ENCODE measurements around the gene ZBED2. TPM values are rescaled to one million over a fixed set of nuclear protein-coding genes. Genes with fewer than 3 reads are reported as not detected.
"Not testable (repeated sequence)": the region's sequence is repeated elsewhere in the genome, so short reads cannot be mapped to it uniquely, and the experiment has no call there.

ZBED2 gene
- total RNA-seq, 1 donor from 2014 or later, result 587 TPM

DNA sequence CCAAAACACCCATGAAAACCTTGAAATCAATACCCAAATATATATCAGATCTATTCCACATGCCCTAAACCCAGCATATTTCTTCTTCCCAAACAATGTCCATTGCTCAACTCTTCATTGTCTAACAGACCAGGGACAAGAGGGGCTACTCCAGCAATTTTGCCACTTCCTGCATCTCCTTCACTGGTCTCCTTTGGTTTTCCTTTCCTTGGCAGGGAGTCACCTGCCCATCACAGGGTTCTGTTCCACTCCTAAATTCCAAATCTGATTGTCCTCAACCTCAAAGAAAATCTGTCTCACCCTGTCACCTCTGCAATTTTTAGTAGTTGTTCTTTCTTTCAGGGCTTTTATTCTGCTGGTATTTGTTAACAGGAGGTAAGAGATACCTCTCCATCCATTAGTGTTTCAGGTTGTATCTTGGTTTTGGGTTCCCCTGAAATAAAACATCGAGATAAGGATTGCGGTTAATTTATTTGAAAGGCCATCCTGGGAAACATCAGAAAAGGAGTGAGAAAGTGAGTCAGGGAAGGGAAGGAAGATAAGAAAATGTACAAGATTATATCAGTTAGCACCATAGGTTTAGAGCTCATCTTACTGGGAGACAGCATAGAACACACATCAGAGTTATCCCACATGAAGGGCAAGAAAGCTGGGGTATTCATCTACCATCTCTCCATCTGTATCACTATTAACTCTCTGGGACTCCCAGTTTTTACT lies 13.6 kb downstream of the ZBED2 start:
- H3K27ac Mint-ChIP-seq, result peak overlapping the region; percentile 86
- H3K4me1 Mint-ChIP-seq, result peaks cover 76% of the 10 kb centered on the region
- intact Hi-C loops (cut with micrococcal nuclease), result loop anchor here (1.0 kb wide), 3 partner anchors 14 to 35 kb away; partner anchors contain the start of gene ZBED2

GRCh38 chr3:111579495-111579894 lies 15.7 kb downstream of the ZBED2 start:
- Mint-ChIP-seq H3K4me3 (no peak overlapping the region), H3K9me3 (peaks cover 19% of the 10 kb centered on the region), H3K27me3 (no peaks in the 10 kb centered on the region), H3K4me1 (peaks cover 73% of the 10 kb centered on the region), H3K27ac (peak overlapping the region; percentile 25), H3K36me3 (ENCODE audit: low read depth) (peaks cover 76% of the 10 kb centered on the region)
- DNase-seq, result no peak
- intact Hi-C loops (cut with micrococcal nuclease), result loop anchor here (2.0 to 5.0 kb wide), 4 partner anchors 15 to 398 kb away; partner anchors contain the start of genes ABHD10 and ZBED2

More for the DNA sequence above, 13.6 kb downstream of the ZBED2 start:
- no peaks in the 10 kb centered on the region for H3K27me3 Mint-ChIP-seq
- DNase-seq, result no peak
- peaks cover 83% of the 10 kb centered on the region for H3K36me3 Mint-ChIP-seq (ENCODE audit: low read depth)
- H3K9me3 Mint-ChIP-seq, result peaks cover 27% of the 10 kb centered on the region
- peak overlapping the region; percentile 48 for H3K4me3 Mint-ChIP-seq

GRCh38 chr3:111578867-111579266 lies 16.3 kb downstream of the ZBED2 start:
- H3K27me3 Mint-ChIP-seq, result no peaks in the 10 kb centered on the region
- H3K27ac Mint-ChIP-seq, result peak overlapping the region; percentile 77
- peaks cover 71% of the 10 kb centered on the region for H3K36me3 Mint-ChIP-seq (ENCODE audit: low read depth)
- peaks cover 68% of the 10 kb centered on the region for H3K4me1 Mint-ChIP-seq
- intact Hi-C loops (cut with micrococcal nuclease), result loop anchor here (1.0 to 5.0 kb wide), 6 partner anchors 16 to 398 kb away; partner anchors contain the start of genes ABHD10 and ZBED2
- no peak overlapping the region for H3K4me3 Mint-ChIP-seq
- peaks cover 19% of the 10 kb centered on the region for H3K9me3 Mint-ChIP-seq
- no peak for DNase-seq

- Mint-ChIP-seq H3K27me3 (no peaks in the 10 kb centered on the region), H3K9me3 (peaks cover 19% of the 10 kb centered on the region), H3K36me3 (ENCODE audit: low read depth) (peaks cover 69% of the 10 kb centered on the region), H3K4me1 (peaks cover 68% of the 10 kb centered on the region), H3K27ac (peak overlapping the region; percentile 77), H3K4me3 (peak overlapping the region; percentile 9)
- intact Hi-C loops (cut with micrococcal nuclease), result loop anchor here (1.0 to 5.0 kb wide), 6 partner anchors 17 to 399 kb away; partner anchors contain the start of genes ABHD10 and ZBED2
- DNase-seq, result peak; percentile 77
Measured at GRCh38 chr3:111577798-111578685, 17.1 kb downstream of the ZBED2 start.

DNA sequence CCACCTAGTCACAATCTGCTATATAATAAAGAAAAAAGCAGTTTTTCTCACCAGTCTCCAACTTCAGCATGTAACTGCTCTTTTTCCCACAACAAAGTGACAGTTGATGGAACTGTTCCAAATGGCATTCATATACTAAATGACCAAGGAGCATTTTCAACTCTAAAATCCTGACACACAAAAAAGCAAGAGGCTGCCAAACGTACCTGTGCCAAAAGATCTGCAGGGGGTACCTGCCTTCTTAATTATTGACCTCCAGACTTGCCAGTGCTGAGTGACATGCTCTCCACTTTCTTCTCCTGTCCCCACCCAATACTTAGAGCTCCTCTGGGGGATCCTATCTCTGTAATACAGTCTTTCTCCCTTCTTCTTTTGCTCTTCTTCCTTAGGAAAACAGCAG lies 18.0 kb downstream of the ZBED2 start:
- no peak for DNase-seq
- Mint-ChIP-seq H3K27me3 (no peaks in the 10 kb centered on the region), H3K4me3 (no peak overlapping the region), H3K4me1 (peaks cover 67% of the 10 kb centered on the region), H3K27ac (peak overlapping the region; percentile 34), H3K9me3 (peaks cover 11% of the 10 kb centered on the region), H3K36me3 (ENCODE audit: low read depth) (peaks cover 65% of the 10 kb centered on the region)
- intact Hi-C loops (cut with micrococcal nuclease), result loop anchor here (5.0 kb wide), 2 partner anchors 115 to 400 kb away; partner anchors contain the start of gene ABHD10

DNA sequence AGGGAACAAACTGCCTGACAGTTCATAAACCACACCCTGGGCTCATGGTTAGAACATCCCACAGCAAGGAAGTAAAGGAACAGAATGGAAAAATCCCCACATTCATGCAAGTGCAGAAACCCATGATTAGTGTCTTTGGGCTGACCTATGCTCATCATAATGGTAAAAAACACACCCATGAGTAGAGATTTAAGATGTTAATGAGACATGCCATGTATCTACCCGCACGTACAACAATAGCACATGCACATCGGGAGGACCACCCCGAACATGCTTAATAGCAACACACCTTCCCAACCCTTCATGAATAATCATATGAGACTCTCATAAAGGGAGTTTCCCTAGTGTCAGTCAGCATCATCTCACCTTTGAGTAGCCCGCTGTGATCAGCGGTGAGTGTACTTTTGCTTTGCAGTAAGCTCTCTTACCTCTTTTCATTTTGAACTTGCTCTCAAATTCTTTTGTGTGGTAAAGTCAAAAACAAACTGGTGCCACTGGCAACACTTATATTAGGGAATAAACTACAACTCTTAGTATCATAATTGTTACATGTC lies 23.2 kb downstream of the ZBED2 start:
- peak; percentile 66 for DNase-seq
- Mint-ChIP-seq H3K27me3 (no peaks in the 10 kb centered on the region), H3K9me3 (no peaks in the 10 kb centered on the region), H3K4me1 (peaks cover 46% of the 10 kb centered on the region), H3K36me3 (ENCODE audit: low read depth) (peaks cover 64% of the 10 kb centered on the region), H3K4me3 (no peak overlapping the region), H3K27ac (peak overlapping the region; percentile 78)
- intact Hi-C loops (cut with micrococcal nuclease), result no loop called here

GRCh38 chr3:111571282-111571681 lies 23.9 kb downstream of the ZBED2 start:
- Mint-ChIP-seq H3K36me3 (ENCODE audit: low read depth) (peaks cover 60% of the 10 kb centered on the region), H3K9me3 (no peaks in the 10 kb centered on the region), H3K4me3 (no peak overlapping the region), H3K4me1 (peaks cover 48% of the 10 kb centered on the region), H3K27ac (no peak overlapping the region), H3K27me3 (no peaks in the 10 kb centered on the region)
- intact Hi-C loops (cut with micrococcal nuclease), result no loop called here
- DNase-seq, result peak; percentile 50

DNA sequence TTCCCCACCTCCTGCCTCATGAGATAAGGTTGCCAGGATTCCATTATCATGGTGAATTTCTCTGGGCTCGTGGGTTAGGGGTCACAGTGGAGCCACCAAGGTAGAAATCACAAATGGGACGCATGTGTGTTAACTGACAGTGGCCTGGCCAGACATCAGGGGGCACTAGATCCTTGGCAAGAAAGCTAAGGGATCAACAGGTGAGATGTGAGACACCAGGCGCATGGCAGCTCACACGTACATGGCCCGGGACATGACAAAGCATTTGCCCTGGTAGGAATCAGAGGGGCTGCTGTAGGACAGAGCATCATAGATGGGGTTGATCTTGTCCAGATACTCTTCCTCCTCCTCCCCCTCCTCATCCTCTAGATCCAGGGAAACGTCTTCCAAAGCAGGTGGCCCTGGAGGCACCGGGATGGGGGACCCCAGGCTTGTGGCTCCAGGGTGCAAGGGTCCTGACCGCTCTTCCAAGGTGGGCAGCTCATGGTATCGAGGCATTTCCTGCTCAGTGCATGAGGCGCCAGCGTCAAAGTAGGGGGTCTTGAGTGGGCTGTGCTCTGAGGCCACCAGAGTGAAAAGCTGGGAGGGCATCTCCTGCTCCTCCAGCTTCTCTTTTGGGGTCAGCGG lies 24.6 kb downstream of the ZBED2 start:
- H3K4me1 Mint-ChIP-seq, result peaks cover 48% of the 10 kb centered on the region
- no peaks in the 10 kb centered on the region for H3K27me3 Mint-ChIP-seq
- H3K27ac Mint-ChIP-seq, result peak overlapping the region; percentile 31
- intact Hi-C loops (cut with micrococcal nuclease), result no loop called here
- H3K9me3 Mint-ChIP-seq, result no peaks in the 10 kb centered on the region
- H3K4me3 Mint-ChIP-seq, result no peak overlapping the region
- peaks cover 58% of the 10 kb centered on the region for H3K36me3 Mint-ChIP-seq (ENCODE audit: low read depth)
- peak; percentile 55 for DNase-seq

- Mint-ChIP-seq H3K4me3 (no peak overlapping the region), H3K36me3 (ENCODE audit: low read depth) (peaks cover 59% of the 10 kb centered on the region), H3K4me1 (peaks cover 53% of the 10 kb centered on the region), H3K27ac (no peak overlapping the region), H3K9me3 (no peaks in the 10 kb centered on the region), H3K27me3 (no peaks in the 10 kb centered on the region)
- no peak for DNase-seq
- intact Hi-C loops (cut with micrococcal nuclease), result no loop called here
Measured at GRCh38 chr3:111568911-111569310, 26.2 kb downstream of the ZBED2 start.

- intact Hi-C loops (cut with micrococcal nuclease), result no loop called here
- DNase-seq, result no peak
- H3K9me3 Mint-ChIP-seq, result no peaks in the 10 kb centered on the region
- H3K4me3 Mint-ChIP-seq, result no peak overlapping the region
- peaks cover 51% of the 10 kb centered on the region for H3K4me1 Mint-ChIP-seq
- peaks cover 57% of the 10 kb centered on the region for H3K36me3 Mint-ChIP-seq (ENCODE audit: low read depth)
- H3K27ac Mint-ChIP-seq, result no peak overlapping the region
- no peaks in the 10 kb centered on the region for H3K27me3 Mint-ChIP-seq
Measured at GRCh38 chr3:111568355-111568754, 26.8 kb downstream of the ZBED2 start.

- H3K4me3 Mint-ChIP-seq, result no peak overlapping the region
- H3K27ac Mint-ChIP-seq, result peak overlapping the region; percentile 29
- H3K4me1 Mint-ChIP-seq, result peaks cover 47% of the 10 kb centered on the region
- H3K36me3 Mint-ChIP-seq (ENCODE audit: low read depth), result peaks cover 52% of the 10 kb centered on the region
- no peak for DNase-seq
- H3K9me3 Mint-ChIP-seq, result no peaks in the 10 kb centered on the region
- intact Hi-C loops (cut with micrococcal nuclease), result no loop called here
- H3K27me3 Mint-ChIP-seq, result no peaks in the 10 kb centered on the region
Measured at GRCh38 chr3:111566844-111567243, 28.3 kb downstream of the ZBED2 start.

- H3K27ac Mint-ChIP-seq; intact Hi-C loops (cut with micrococcal nuclease); DNase-seq; H3K27me3 Mint-ChIP-seq; H3K9me3 Mint-ChIP-seq; H3K4me3 Mint-ChIP-seq: not testable (repeated sequence)
- Mint-ChIP-seq H3K36me3 (ENCODE audit: low read depth) (peaks cover 17% of the 10 kb centered on the region), H3K4me1 (peaks cover 23% of the 10 kb centered on the region)
Measured at GRCh38 chr3:111561902-111562301, 33.2 kb downstream of the ZBED2 start.

DNA sequence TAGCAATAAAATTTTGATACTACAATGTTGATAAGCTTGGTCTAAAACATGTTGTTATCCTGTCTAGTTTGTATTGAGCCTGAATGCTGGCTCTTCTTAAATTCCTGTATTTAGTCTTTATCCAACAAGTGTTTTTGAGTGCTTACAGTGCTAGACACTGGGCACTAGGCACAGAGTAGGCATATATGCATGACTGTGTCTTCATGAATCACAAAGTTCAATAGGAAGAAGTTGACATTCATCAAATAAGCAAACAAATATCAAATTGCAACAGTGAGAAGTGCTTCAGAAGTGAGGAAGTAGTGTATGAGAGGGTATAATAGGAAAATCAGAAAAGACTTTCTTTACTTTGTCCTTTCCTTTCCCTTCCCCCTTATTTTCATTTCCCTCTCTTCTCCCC lies 46.4 kb downstream of the ZBED2 start:
- Mint-ChIP-seq H3K27ac (no peak overlapping the region), H3K4me3 (no peak overlapping the region), H3K36me3 (ENCODE audit: low read depth) (peaks cover 38% of the 10 kb centered on the region), H3K27me3 (no peaks in the 10 kb centered on the region), H3K9me3 (no peaks in the 10 kb centered on the region), H3K4me1 (peaks cover 40% of the 10 kb centered on the region)
- intact Hi-C loops (cut with micrococcal nuclease), result loop anchor here (2.0 to 10.0 kb wide), 5 partner anchors 30 to 1446 kb away; partner anchors contain the start of genes ABHD10, BTLA, GCSAM and GTPBP8
- DNase-seq, result peak; percentile 53

All from activated CD4-positive, alpha-beta T cell treated with anti-CD3 and anti-CD28 coated beads, Interleukin-2, amount 10 ng/mL, durations not matched to agents 24 days and 14 days (primary cell).